K562 (cell line): Measurements from ENCODE around the gene CDK4. TPM values are rescaled to one million over a fixed set of nuclear protein-coding genes. Genes with fewer than 3 reads are reported as not detected.
A peak's percentile ranks its signal among the peaks of the same experiment; 100 is the strongest.

Experiments
- CC2D1A ChIP-seq: fragments of 450-650 bp; IDR thresholded peaks from 2 replicates; pipeline ENCODE4 v1.6.1; 2017; ENCODE audit warnings: mild to moderate bottlenecking
- CTCF ChIP-seq, 3 experiments: IDR thresholded peaks in 2 of 3; conservative IDR thresholded peaks in 1 of 3; 2 replicates each; pipeline ENCODE4 v1.5.1; 2011 to 2012; ENCODE audit warnings: low read length in 3 of 3, mild to moderate bottlenecking in 3 of 3, control low read depth in 2 of 3, improper control_type of control experiment in 1 of 3, inconsistent platforms in 1 of 3, low read depth in 1 of 3, mixed read lengths in 1 of 3, moderate library complexity in 1 of 3; ENCODE audit not compliant: insufficient read depth in 2 of 3
- EGR1 ChIP-seq: fragments of 450-650 bp; conservative IDR thresholded peaks from 2 replicates; pipeline ENCODE4 v1.6.1; 2017; ENCODE audit warnings: mild to moderate bottlenecking
- HINFP ChIP-seq: fragments of 450-650 bp; conservative IDR thresholded peaks from 2 replicates; pipeline ENCODE4 v1.6.1; 2016; ENCODE audit warnings: missing genetic modification characterization, low read depth, mild to moderate bottlenecking, control low read depth, missing compliant biosample characterization
- MAZ ChIP-seq, 2 experiments: fragments of 450-650 bp in 1 of 2; sonication (generic) in 1 of 2; formaldehyde crosslinking; IDR thresholded peaks in 1 of 2; conservative IDR thresholded peaks in 1 of 2; 2 replicates each; pipeline versions ENCODE4 v1.4.0 to v1.5.0; 2020; ENCODE audit warnings: mild to moderate bottlenecking in 1 of 2, missing genetic modification reagents in 1 of 2
- NFIC ChIP-seq: fragments of 450-650 bp; IDR thresholded peaks from 2 replicates; pipeline ENCODE4 v1.6.1; 2017; ENCODE audit warnings: mild to moderate bottlenecking, inconsistent platforms
- POLR2AphosphoS5 ChIP-seq: IDR thresholded peaks from 2 replicates; pipeline ENCODE4 v1.6.1; 2011; ENCODE audit warnings: mild to moderate bottlenecking, low read depth, low read length, moderate library complexity; ENCODE audit not compliant: control insufficient read depth, insufficient read depth
- RREB1 ChIP-seq: fragments of 250-450 bp; sonication (Bioruptor Pico); IDR thresholded peaks from 2 replicates; pipeline ENCODE4 v1.4.0; 2020
- VEZF1 ChIP-seq: fragments of 200-800 bp; sonication (Bioruptor generic); IDR thresholded peaks from 2 replicates; pipeline ENCODE4 v1.6.1; 2017; ENCODE audit warnings: missing genetic modification characterization, missing compliant biosample characterization
- polyA plus RNA-seq, 8 experiments: library from polyadenylated mRNA; depleted of rRNA in 4 of 8; stranded (reverse) in 5 of 8; unstranded in 3 of 8; fragments of >200 nt; fragmentation: Nextera tagmentation in 2 of 8; fragmentation: Illumina TruSeq in 1 of 8; extraction: Ambion mirVana in 2 of 8; extraction: Trizol in 1 of 8; gene quantifications; 2 replicates each; pipeline versions ENCODE4 v1.2.1 to v1.2.3, GENCODE V29; 2011 to 2014; ENCODE audit warnings: inconsistent platforms in 1 of 8, missing spikeins in 1 of 8
- total RNA-seq, 7 experiments: library from RNA; depleted of rRNA in 6 of 7; stranded (reverse); fragments of >200 nt in 6 of 7; fragmentation: Illumina TruSeq in 2 of 7; extraction: Trizol in 2 of 7; gene quantifications; 2 replicates each; pipeline versions ENCODE4 v1.2.1 to v1.2.3, GENCODE V29; 2011 to 2021; ENCODE audit warnings: low replicate concordance in 1 of 7
- TF ChIP-seq, protein P1 (sequence below): IDR thresholded peaks from 3 replicates; pipeline ENCODE4 v1.6.1; 2011; ENCODE audit warnings: borderline replicate concordance, mild to moderate bottlenecking, moderate library complexity; ENCODE audit not compliant: insufficient read length; ENCODE audit errors: extremely low read depth

The CDK4 gene
- total and polyA plus RNA-seq, 9 of the 15 experiments (the other 6 are each of a cell fraction or from before 2014, with no cell fraction given), result 37.8 to 436 (median 238) TPM

GRCh38 chr12:57766464-57767304 is 14.6 kb upstream of the CDK4 start, which contains the start of gene CYP27B1 (continued):
- TF ChIP-seq CTCF (IDR thresholded peaks at IDR 0.05 in 2 of 3, conservative IDR thresholded peaks at IDR 0.05 in 1 of 3; ENCODE audit: insufficient read depth in 2 of 3, low read depth in 1 of 3, low read length in 3 of 3) (0 out of 6 replicates have a peak, but pooled peaks of 1 of the 3 experiments have one; percentile 2), MAZ (CRISPR knock-in tag; conservative IDR thresholded peaks at IDR 0.05 in 1 of 2, IDR thresholded peaks at IDR 0.05 in 1 of 2) (0 out of 4 replicates have a peak, but pooled peaks of 1 of the 2 experiments have one; percentile 21), CC2D1A (peak; percentile 54; the same call in 1 of the 2 replicates), RREB1 (CRISPR knock-in tag) (0 out of 2 replicates have a peak, but pooled peaks have one; percentile 57), HINFP (peak; percentile 92), EGR1 (peak; percentile 30), POLR2AphosphoS5 (0 out of 2 replicates have a peak, but pooled peaks have one; percentile 7), NFIC (peak; percentile 52), VEZF1 (CRISPR knock-in tag) (peak; percentile 73)
- TF ChIP-seq, protein P1, sequence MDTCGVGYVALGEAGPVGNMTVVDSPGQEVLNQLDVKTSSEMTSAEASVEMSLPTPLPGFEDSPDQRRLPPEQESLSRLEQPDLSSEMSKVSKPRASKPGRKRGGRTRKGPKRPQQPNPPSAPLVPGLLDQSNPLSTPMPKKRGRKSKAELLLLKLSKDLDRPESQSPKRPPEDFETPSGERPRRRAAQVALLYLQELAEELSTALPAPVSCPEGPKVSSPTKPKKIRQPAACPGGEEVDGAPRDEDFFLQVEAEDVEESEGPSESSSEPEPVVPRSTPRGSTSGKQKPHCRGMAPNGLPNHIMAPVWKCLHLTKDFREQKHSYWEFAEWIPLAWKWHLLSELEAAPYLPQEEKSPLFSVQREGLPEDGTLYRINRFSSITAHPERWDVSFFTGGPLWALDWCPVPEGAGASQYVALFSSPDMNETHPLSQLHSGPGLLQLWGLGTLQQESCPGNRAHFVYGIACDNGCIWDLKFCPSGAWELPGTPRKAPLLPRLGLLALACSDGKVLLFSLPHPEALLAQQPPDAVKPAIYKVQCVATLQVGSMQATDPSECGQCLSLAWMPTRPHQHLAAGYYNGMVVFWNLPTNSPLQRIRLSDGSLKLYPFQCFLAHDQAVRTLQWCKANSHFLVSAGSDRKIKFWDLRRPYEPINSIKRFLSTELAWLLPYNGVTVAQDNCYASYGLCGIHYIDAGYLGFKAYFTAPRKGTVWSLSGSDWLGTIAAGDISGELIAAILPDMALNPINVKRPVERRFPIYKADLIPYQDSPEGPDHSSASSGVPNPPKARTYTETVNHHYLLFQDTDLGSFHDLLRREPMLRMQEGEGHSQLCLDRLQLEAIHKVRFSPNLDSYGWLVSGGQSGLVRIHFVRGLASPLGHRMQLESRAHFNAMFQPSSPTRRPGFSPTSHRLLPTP, result no peak
